GM23338 (cell line): ENCODE measurements around the gene NAALADL2. TPM values are rescaled to one million over a fixed set of nuclear protein-coding genes. Genes with fewer than 3 reads are reported as not detected.

ENCODE experiments used
- ATAC-seq: fragments of 200-7000 bp; cut with Tn5 transposase; 3 replicates; pipeline ENCODE4 v1.9.1; 2020
- DNase-seq: peaks from one replicate; pipeline ENCODE4 v3.0.0-alpha.2; 2015; ENCODE audit warnings: low spot score
- H2AFZ ChIP-seq: fragments of 200-600 bp; sonication (generic); 2 replicates; pipeline ENCODE4 v1.8.0; 2016; ENCODE audit warnings: antibody characterized with exemption, mild to moderate bottlenecking, moderate library complexity
- H3F3A ChIP-seq: fragments of 200-600 bp; sonication (generic); replicated peaks from 2 replicates; pipeline ENCODE4 v1.8.0; 2017; ENCODE audit warnings: antibody characterized with exemption, mixed run types, low read depth
- H3K27ac ChIP-seq: fragments of 200-600 bp; sonication (generic); 2 replicates; pipeline ENCODE4 v1.6.1; 2016; ENCODE audit warnings: low read depth
- H3K27me3 ChIP-seq: fragments of 200-600 bp; sonication (generic); 2 replicates; pipeline ENCODE4 v1.8.0; 2016; ENCODE audit warnings: mild to moderate bottlenecking, mixed run types, moderate library complexity; ENCODE audit not compliant: insufficient read depth
- H3K36me3 ChIP-seq: fragments of 200-600 bp; sonication (generic); 2 replicates; pipeline ENCODE4 v1.8.0; 2016; ENCODE audit warnings: mild to moderate bottlenecking; ENCODE audit not compliant: insufficient read depth
- H3K4me1 ChIP-seq: fragments of 200-600 bp; sonication (generic); 2 replicates; pipeline ENCODE4 v1.8.0; 2016; ENCODE audit warnings: mild to moderate bottlenecking, moderate library complexity; ENCODE audit not compliant: insufficient read depth
- H3K4me2 ChIP-seq: fragments of 200-600 bp; sonication (generic); 2 replicates; pipeline ENCODE4 v1.7.1; 2017; ENCODE audit warnings: mixed run types
- H3K4me3 ChIP-seq: fragments of 200-600 bp; sonication (generic); 2 replicates; pipeline ENCODE4 v1.6.1; 2016; ENCODE audit warnings: mixed run types
- H3K79me2 ChIP-seq: fragments of 200-600 bp; sonication (generic); replicated peaks from 2 replicates; pipeline ENCODE4 v1.8.0; 2017; ENCODE audit warnings: mild to moderate bottlenecking; ENCODE audit not compliant: insufficient read depth
- H3K9me2 ChIP-seq: fragments of 200-600 bp; sonication (generic); 2 replicates; pipeline ENCODE4 v1.8.0; 2017; ENCODE audit not compliant: insufficient read depth
- H4K20me1 ChIP-seq: fragments of 200-600 bp; sonication (generic); replicated peaks from 2 replicates; pipeline ENCODE4 v1.8.0; 2017; ENCODE audit warnings: mild to moderate bottlenecking; ENCODE audit not compliant: insufficient read depth
- H3K27ac Mint-ChIP-seq: 2 replicates; pipeline ENCODE4 v1.8.0; 2020; ENCODE audit warnings: inconsistent platforms, mild to moderate bottlenecking, moderate library complexity, mixed read lengths
- H3K27me3 Mint-ChIP-seq: 3 replicates; pipeline ENCODE4 v1.8.0; 2022; ENCODE audit warnings: low read depth, mild to moderate bottlenecking, moderate library complexity, mixed read lengths, inconsistent platforms; ENCODE audit not compliant: insufficient read depth, poor library complexity
- H3K36me3 Mint-ChIP-seq: 3 replicates; pipeline ENCODE4 v1.8.0; 2021; ENCODE audit warnings: low read depth, mild to moderate bottlenecking, inconsistent platforms, moderate library complexity, mixed read lengths
- H3K4me1 Mint-ChIP-seq: 3 replicates; pipeline ENCODE4 v1.8.0; 2020; ENCODE audit warnings: mild to moderate bottlenecking, inconsistent platforms, mixed read lengths
- H3K4me3 Mint-ChIP-seq: 3 replicates; pipeline ENCODE4 v1.8.0; 2021; ENCODE audit warnings: moderate library complexity, mild to moderate bottlenecking, inconsistent platforms, mixed read lengths
- H3K9me3 Mint-ChIP-seq: 3 replicates; pipeline ENCODE4 v1.8.0; 2020; ENCODE audit warnings: moderate library complexity, mild to moderate bottlenecking, inconsistent platforms, mixed read lengths
- CREB1 ChIP-seq: fragments of 250-450 bp; sonication (Bioruptor Pico); IDR thresholded peaks from 2 replicates; pipeline ENCODE4 v1.5.0; 2020; ENCODE audit warnings: low read depth, mild to moderate bottlenecking, moderate library complexity
- CTCF ChIP-seq, 2 experiments: fragments of 200-600 bp in 1 of 2; sonication (generic) in 1 of 2; conservative IDR thresholded peaks; 2 replicates each; pipeline versions ENCODE4 v1.5.1 to v1.6.1; 2016 to 2017; ENCODE audit warnings: antibody characterized with exemption in 2 of 2, low read depth in 2 of 2, mild to moderate bottlenecking in 2 of 2, moderate library complexity in 1 of 2
- EZH2 ChIP-seq: fragments of 200-600 bp; sonication (generic); IDR thresholded peaks from one replicate; pipeline ENCODE4 v1.8.0; 2017; ENCODE audit warnings: antibody characterized with exemption, mild to moderate bottlenecking, low read depth; ENCODE audit not compliant: unreplicated experiment
- JUNB ChIP-seq: IDR thresholded peaks from one replicate; pipeline ENCODE4 v1.6.1; 2016; ENCODE audit warnings: antibody characterized with exemption; ENCODE audit not compliant: unreplicated experiment
- REST ChIP-seq: IDR thresholded peaks from one replicate; pipeline ENCODE4 v1.6.1; 2018; ENCODE audit warnings: antibody characterized with exemption; ENCODE audit not compliant: unreplicated experiment
- STAT1 ChIP-seq: IDR thresholded peaks from one replicate; pipeline ENCODE4 v1.6.1; 2016; ENCODE audit warnings: antibody characterized with exemption; ENCODE audit not compliant: unreplicated experiment
- ZNF331 ChIP-seq: fragments of 250-450 bp; sonication (Bioruptor Pico); IDR thresholded peaks from 2 replicates; pipeline ENCODE4 v1.5.0; 2020; ENCODE audit warnings: low read depth, mild to moderate bottlenecking, moderate library complexity
- ZNF462 ChIP-seq: fragments of 250-450 bp; sonication (Bioruptor Pico); IDR thresholded peaks from 2 replicates; pipeline ENCODE4 v1.5.0; 2020; ENCODE audit warnings: mild to moderate bottlenecking, moderate library complexity
- polyA plus RNA-seq: library from polyadenylated mRNA; unstranded; fragments of >200 nt; fragmentation: Nextera tagmentation; extraction: Ambion mirVana; gene quantifications from 2 replicates; pipeline ENCODE4 v1.2.1, GENCODE V29; 2016
- total RNA-seq: library from RNA; depleted of rRNA; stranded (reverse); fragments of >200 nt; shearing (Covaris generic); gene quantifications from 2 replicates; pipeline ENCODE4 v1.2.3, GENCODE V29; 2014
- TF ChIP-seq, protein P1 (sequence below): IDR thresholded peaks from 2 replicates; pipeline ENCODE4 v1.6.1; 2016; ENCODE audit warnings: antibody characterized with exemption

Gene NAALADL2
- total and polyA plus RNA-seq, 2 experiments from 2014 or later = 1.6 to 2.6 TPM

GRCh38 chr3:174955513-174956016, 96.4 kb downstream of the NAALADL2 start (continued):
- no peak for TF ChIP-seq ZNF462
- no peak for TF ChIP-seq ZNF331 (CRISPR knock-in tag)
- no peak for TF ChIP-seq REST
- no peak for TF ChIP-seq EZH2
- TF ChIP-seq JUNB = no peak

- H3K4me2 ChIP-seq = no peak overlapping the region
- TF ChIP-seq STAT1 = no peak
- TF ChIP-seq CREB1 (CRISPR knock-in tag) = no peak
- TF ChIP-seq CTCF (conservative IDR thresholded peaks at IDR 0.05; ENCODE audit: low read depth in 2 of 2) = no peak
- TF ChIP-seq, protein P1, sequence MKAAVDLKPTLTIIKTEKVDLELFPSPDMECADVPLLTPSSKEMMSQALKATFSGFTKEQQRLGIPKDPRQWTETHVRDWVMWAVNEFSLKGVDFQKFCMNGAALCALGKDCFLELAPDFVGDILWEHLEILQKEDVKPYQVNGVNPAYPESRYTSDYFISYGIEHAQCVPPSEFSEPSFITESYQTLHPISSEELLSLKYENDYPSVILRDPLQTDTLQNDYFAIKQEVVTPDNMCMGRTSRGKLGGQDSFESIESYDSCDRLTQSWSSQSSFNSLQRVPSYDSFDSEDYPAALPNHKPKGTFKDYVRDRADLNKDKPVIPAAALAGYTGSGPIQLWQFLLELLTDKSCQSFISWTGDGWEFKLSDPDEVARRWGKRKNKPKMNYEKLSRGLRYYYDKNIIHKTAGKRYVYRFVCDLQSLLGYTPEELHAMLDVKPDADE = no peak
- no peak overlapping the region for H3K4me3 ChIP-seq
- DNase-seq = no peak
- no peak overlapping the region for H3K27ac ChIP-seq
- no peaks in the 10 kb centered on the region for H3K27me3 ChIP-seq
- Mint-ChIP-seq H3K4me1 (peaks cover 17% of the 10 kb centered on the region), H3K36me3 (no peaks in the 10 kb centered on the region), H3K27me3 (no peaks in the 10 kb centered on the region), H3K4me3 (no peak overlapping the region), H3K9me3 (no peaks in the 10 kb centered on the region; the same call in 2 of the 3 replicates), H3K27ac (no peak overlapping the region)
- H2AFZ ChIP-seq = peak overlapping the region; percentile 29; the same call in 1 of the 2 replicates
- no peaks in the 10 kb centered on the region for H3K36me3 ChIP-seq
- ATAC-seq = no peak
- H3K4me1 ChIP-seq = peaks cover 12% of the 10 kb centered on the region
- H3K79me2 ChIP-seq = no peaks in the 10 kb centered on the region
- no peaks in the 10 kb centered on the region for H3K9me2 ChIP-seq
- H3F3A ChIP-seq = no peaks in the 10 kb centered on the region
- no peaks in the 10 kb centered on the region for H4K20me1 ChIP-seq
These were observed 97.9 kb downstream of the NAALADL2 start for GRCh38 chr3:174957081-174957480.
